ENCODE measurements around the gene IMMT.

DNA sequence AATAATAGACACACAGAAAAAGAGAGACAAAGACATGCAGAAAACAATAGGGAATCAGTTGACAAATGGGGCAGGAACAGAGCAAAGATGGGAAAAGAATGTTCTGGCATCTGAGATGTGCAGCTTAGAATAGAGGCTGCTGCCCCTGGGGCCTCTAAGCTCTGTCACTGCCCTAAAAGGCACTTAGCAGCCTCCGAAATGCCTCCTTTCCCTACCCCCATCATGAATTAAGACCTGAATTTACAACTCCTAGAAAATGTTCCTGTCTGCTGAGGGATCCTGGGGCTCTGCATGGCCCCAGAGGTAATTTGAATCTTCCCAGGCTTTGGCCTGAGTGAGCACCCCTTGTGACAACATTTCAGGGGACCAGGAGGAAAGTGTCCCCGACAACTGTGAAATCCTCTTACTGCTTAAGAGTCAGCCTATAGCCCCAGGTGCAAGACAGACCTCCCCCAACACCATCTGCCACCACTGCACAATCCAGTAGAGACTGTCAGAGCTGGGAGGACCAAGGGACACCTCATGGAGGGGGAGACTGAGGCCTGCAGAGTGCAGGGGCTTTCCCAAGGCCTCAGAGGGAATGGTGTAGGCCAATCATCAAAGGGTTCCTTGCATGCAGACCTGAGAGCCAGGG is 28.8 kb upstream of the IMMT start:
- TF ChIP-seq, protein P1, sequence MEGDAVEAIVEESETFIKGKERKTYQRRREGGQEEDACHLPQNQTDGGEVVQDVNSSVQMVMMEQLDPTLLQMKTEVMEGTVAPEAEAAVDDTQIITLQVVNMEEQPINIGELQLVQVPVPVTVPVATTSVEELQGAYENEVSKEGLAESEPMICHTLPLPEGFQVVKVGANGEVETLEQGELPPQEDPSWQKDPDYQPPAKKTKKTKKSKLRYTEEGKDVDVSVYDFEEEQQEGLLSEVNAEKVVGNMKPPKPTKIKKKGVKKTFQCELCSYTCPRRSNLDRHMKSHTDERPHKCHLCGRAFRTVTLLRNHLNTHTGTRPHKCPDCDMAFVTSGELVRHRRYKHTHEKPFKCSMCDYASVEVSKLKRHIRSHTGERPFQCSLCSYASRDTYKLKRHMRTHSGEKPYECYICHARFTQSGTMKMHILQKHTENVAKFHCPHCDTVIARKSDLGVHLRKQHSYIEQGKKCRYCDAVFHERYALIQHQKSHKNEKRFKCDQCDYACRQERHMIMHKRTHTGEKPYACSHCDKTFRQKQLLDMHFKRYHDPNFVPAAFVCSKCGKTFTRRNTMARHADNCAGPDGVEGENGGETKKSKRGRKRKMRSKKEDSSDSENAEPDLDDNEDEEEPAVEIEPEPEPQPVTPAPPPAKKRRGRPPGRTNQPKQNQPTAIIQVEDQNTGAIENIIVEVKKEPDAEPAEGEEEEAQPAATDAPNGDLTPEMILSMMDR (conservative IDR thresholded peaks at IDR 0.05; ENCODE audit: low read depth, low read length): no peak
- TF ChIP-seq EZH2 (IDR thresholded peaks at IDR 0.05; ENCODE audit: borderline replicate concordance, low read depth, low read length, poor library complexity, severe bottlenecking): no peak

All from A673 (cell line).